Fibroblast of skin of back (primary cell): ENCODE data around the gene ADGRG6.

Experiments
- DNase-seq: peaks from one replicate; pipeline ENCODE4 v3.0.0-alpha.2; 2013

ADGRG6 gene

DNA sequence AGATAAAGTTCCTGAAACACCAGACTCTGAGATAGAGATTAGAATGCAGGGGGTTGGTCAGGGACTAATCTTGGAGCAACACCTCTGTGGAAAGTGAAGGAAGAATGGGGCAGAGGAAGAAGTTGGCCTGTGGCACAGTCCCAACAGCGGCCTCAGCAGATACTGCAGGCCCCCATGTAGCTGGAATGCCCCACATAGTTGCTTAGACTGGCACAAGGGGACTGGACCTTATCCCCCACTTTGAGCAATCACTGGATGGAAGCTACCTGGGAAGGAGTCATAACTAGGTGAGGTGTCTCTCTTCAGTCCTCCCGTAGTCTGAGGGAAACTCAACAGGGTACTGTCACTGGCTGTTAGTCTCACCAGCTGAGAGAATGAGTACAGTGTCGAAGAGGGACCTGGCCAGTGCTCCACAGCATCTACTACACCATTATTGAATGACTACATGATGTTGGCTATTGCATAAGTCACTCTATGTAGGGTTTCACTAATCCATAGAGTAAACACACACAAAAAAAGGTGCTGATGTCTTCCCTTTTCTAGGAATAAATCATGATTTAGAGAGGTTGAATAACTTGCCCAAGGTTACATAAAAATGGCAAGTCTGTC, 47.5 kb downstream of the ADGRG6 start:
- no peak for DNase-seq

DNA sequence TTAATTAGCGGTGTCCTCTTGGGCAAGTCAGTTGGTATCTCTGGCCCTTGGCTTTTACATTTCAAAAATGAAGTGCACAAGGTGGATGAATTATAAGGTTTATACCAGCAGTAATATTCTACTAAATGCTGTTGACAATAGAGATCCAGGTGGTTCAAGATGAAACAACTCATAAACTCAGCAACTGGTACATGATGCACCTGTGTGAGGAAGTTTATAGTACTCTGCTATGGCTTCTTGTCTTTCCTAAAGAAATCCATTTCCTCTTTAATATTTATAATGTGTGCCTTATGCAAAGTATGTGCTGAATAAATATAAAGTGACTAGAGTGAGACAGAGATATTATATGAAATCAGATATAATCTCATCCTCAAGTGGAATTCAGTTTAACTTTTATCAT, 48.5 kb downstream of the ADGRG6 start:
- no peak for DNase-seq

DNA sequence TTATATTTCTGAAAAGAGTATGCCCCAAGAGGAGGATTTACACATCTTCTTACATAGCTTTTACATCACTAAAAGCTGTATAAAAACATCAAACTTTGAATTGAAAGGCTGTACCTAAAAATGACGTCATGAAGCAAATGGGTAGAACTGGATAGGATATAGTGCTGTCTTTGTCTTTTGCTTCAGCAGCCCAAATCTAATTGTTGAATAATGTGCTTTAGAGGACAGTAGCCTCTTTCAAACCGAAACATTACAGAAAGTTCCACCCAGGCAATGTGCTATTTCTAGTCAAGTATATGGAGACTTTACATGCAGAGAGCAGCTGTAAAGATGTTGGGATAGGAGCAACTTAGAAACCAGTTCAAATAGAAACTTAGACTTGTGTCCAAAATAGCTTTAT, 51.9 kb downstream of the ADGRG6 start:
- DNase-seq, result no peak

DNA sequence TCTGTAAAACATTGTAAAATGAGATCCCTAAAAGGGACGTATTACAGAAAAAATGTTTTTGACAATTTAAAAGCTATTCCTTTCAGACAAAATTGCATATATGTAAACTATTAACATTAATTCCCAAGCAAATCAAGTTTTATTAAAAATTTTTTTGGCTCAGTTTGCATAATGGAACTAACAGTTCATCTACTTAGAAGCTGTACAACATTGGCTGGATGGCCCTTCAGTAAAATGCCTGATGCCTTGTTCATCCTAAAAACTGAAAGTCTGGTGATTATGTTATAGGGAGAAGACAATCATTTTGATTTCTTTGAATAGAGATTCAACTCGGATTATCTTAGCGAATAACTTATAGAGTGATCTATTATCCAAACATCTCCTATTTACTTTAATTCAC, 52.8 kb downstream of the ADGRG6 start:
- DNase-seq, result no peak

DNA sequence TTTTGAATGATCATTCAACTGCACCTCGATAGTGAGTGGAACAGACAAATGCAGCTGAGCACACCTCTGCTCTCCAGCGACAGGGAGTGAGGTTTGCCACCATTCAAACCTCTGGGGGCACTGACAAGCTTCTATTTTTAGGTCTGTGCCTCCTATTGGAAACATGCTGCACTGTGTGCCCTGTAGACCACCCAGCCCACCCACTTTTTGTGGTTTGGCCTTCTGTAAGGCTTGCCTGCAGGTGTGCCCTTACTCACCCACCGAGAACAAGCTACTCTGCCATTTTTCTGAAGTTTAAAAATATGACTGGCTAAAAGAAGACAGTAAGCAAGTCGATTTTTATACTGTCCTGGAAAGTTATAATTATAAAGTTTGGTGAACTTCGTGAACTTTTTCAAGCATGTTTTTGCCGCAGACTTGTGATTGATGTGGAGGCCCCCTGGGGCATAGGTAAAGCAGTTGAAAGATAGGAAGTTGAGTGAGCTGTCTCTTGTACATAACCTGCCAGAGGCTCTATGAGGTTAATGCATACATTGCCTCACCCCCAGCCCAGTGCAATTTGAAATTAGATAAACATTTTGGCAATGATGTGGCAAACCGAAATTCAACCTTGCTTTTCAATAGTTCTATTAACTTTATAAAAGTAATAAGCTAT, 53.8 kb downstream of the ADGRG6 start:
- DNase-seq, result no peak

DNA sequence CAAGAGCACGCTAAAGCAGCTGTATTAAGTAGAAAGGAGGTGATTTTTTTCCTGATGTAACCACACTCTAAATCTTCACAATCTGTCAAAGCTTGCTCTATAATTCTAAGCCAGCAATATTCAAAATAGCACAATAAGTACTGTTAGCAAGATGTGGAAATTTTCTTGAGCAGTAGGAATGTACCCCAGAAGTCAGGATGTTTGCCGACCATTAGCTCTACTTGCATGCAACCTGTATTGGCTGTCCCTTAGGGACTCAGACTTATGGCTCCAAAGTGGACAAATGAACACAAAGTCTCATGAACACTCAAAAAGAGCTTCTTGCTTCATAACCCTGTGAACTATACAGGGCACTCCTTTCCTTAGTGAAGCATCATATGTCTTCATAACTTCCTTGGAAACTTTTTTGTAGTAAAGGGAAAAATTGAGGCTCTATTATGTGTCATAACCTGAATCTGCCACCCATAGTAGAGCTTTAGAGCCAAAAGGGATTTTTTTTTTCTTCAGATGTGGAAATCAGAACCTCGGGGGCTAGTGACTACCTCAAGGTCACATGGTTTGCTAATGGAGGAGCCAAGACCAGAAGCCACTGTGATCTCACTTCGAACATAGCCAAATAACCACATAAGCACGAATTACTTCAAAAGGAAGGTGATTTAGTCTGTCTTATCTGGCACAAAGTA, 54.5 kb downstream of the ADGRG6 start:
- no peak for DNase-seq

DNA sequence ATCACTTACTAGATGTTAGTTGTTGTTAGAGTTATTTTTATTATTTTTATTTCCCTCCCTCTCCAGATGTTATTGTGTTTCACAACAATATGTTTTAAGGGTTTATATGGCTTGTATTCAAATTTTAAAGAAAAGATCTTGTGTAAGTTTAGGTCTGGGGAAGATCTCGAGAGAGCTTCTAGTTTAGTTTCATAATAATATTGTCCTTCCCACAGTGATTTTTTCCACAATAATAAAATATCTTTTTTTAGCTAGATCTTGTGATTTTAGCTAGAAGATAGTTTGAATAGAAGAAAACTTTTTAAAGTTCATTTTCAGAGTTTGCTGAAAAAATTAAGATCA, 55.0 kb downstream of the ADGRG6 start:
- no peak for DNase-seq

DNA sequence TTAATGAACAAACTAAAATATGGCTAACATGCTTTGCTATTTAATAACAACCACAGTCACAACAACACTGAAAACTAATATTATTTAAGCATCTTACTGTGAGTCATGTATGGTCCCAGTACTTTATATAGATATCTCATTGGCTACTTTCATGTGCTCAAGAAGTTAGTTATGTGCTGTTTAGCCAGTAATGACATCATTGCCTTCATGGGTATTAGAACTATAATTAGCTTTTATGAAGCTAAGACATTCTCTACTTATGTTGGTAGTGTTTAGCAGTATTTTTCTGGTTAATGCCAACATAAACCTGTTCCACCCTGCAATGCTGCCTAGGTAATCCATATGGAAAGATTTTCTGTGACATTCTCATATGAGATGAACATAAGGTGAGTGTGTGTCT, 56.1 kb downstream of the ADGRG6 start:
- DNase-seq, result peak; percentile 35

DNA sequence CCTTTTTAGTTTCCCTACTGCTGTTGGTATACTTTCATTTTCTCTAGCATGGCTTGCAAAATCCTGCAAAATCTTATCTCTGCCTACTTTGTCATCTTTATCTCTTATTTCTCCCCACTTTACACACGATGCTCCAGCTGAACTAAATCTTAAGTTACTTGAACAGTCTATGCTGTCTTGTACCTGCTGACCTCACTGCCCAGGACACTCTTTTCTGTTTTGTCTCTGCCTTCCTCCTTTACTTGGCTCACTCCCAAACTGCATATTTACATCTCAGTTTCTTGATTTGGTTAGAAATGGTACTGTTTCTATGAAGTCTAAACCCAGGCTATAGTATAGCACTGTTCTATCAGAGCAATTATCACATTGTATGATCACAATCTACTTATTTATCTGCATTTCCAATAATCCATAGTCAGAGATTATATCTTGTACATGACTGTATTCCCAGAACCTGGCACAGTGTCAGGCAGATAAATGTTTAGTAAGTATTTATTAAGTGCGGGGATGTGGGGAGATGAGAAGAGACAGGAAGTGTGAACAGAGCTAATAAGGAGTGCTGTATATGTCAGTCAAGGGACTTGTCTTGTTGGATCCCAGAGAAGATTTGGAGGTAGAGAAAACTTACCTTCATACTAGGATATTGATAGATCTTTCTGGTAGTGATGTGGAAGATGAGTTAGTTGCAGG, 57.6 kb downstream of the ADGRG6 start:
- no peak for DNase-seq

DNA sequence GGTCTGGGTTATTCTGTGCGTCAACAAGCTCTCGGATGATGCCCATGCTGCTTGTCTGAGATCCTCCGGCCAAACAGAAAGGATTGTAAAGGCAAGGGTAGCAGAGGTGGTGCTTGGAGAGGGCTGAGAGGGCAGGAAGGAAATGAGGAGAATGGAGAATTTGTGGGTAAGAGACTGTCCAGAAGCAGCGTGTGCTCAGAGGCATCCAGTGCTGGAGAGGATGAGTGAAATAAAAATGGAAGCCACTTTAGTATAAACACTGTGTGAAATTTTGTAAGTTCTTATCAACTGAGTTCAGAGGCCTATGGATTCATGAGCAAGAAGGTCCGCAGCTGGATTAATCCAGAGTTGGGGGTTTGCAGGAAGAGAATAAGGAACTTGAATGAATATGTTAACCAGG, 59.5 kb downstream of the ADGRG6 start:
- DNase-seq, result no peak

DNA sequence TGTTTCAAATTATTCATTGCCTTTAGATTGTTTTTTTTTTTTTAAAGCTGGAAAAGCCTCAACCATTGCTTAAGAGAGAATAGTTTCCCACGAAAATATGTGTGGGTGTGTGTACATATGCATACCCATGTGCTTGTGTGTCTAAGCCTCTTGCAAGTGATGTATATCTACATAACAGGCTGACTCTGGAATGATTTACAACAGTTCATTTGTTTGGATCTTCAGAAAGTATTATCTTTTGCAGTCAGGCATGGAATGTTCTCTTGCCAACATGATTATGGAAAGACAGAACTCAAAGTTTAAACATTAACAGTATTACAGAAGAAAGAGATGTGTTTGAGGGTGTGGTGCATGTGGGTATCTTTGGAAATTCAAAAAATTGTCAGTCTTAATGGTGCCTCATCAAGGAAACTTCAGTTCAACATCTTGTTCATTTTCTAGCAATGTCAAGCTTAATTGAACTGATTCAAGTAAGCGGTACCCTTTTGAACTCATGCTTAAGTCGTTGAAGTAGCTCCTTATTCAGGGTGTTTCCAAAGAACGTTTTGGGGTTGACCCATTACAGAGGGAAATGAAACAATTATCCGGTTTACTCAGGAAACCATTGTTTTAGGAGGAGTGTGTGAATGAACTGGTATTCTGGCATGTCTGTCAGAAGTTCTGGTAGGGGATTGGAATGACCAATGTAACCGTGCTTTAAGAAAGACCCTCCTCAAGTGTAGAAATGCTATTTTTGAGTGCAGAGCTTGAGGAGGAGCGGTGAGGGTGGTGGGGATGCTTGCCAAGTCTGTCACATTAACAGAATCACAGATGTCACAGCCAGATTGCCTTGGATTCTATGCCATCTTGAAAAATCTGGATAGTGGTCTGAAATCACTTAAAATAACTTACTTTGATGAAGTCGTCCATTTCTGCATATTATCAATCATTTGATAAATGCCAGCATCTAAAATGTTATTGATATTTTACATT, 60.3 kb downstream of the ADGRG6 start:
- DNase-seq, result peak; percentile 91

DNA sequence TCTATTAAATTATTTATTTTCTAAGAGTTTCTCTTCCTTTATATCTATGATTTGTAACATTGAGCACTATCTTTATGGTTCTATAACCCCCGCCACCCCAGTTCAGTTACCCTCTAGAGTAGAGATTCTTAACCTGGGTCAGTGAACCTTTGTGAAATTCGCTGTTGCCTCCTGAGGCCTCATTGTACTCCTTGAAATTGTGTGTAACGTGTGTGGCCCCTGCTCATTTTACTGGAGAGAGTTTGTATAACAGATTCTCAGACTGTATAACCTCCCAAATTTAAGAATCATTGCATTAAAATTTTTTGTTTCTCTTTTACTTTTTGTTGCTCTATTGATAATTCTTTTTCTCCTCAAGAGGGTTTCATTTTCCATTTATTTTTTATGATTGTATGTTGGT, 65.3 kb downstream of the ADGRG6 start:
- no peak for DNase-seq

DNA sequence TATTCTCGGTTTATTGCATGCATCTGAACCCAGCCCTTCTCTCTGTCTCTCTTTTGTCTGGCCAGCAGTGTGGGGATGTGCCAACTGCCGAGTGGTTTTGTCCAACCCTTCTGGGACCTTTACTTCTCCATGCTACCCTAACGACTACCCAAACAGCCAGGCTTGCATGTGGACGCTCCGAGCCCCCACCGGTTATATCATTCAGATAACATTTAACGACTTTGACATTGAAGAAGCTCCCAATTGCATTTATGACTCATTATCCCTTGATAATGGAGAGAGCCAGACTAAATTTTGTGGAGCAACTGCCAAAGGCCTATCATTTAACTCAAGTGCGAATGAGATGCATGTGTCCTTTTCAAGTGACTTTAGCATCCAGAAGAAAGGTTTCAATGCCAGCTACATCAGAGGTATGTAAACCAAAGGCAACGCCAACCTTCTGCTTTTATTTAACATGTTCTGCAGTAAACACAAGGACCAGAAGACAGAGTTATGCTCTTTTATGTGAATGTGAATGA, 65.8 kb downstream of the ADGRG6 start:
- DNase-seq, result no peak

DNA sequence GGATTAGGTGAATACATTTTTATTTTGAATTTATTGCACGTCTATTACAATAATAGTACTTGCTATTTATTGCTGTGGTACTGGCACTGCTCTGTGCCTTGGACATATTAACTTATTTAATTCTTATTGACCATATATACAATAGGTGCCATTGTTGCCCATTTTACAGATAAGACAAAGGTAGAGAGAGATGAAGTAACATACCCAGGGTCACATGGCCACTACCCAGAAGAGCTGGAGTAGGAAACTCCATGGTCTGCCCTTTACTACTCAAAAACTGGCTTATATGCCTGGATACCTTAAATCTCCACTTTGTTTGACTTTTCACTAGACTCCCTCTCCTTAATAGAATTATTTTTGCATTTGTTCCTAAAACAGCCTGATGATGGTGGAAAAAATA, 67.5 kb downstream of the ADGRG6 start:
- DNase-seq, result no peak

DNA sequence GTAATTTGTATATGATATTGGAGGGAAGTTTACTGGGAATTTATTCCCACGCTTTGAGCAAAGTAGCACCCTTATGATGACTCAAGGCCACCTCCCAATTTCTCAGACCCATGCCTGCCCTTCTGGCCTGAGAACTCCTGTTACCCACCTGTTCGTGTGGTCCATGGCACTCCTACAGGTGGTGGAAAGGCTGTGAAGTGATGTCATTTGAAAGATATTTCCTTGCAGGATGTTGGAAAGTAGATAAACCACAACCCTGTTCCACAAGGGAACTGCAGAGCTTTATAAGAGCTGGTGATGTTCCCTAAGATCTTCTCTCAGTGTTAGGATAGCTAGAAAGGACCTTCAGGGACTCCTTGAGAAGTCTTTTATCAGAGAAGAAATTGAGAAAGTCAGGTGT, 70.5 kb downstream of the ADGRG6 start:
- peak; percentile 27 for DNase-seq

DNA sequence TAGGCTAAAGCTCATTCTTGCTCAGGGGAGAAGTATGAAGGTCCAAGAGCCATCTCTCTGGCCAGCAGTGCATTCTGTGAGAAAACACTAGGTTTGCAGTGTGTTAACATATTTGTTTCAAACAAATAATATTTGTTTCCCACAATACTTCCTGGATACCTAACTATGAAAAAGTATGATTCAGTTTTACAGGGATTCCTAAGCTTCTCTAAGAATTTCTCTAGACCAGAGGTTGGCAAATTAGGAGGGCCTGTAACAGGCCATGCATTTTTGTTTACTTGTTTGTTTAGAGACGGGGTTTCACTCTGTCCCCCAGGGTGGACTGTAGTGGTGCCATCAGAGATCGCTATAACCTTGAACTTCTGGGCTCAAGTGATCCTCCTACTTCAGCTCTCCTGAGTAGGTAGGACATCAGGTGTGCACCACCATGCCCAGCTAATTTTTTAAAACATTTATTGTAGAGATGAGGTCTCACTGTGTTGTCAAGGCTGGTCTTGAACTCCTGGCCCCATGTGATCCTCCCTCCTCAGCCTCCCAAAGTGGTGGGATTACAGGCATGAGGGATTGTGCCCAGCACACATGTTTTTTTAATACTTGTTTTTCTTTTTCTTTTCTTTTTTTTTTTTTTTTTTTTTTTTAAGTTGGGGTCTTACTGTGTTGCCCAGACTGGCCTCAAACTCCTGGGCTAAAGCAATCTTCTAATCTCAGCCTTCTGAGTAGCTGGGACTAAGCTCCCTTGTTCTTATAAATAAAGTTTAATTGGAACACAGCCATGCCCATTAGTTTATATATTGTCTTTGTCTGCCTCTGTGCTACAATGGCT, 71.7 kb downstream of the ADGRG6 start:
- no peak for DNase-seq

DNA sequence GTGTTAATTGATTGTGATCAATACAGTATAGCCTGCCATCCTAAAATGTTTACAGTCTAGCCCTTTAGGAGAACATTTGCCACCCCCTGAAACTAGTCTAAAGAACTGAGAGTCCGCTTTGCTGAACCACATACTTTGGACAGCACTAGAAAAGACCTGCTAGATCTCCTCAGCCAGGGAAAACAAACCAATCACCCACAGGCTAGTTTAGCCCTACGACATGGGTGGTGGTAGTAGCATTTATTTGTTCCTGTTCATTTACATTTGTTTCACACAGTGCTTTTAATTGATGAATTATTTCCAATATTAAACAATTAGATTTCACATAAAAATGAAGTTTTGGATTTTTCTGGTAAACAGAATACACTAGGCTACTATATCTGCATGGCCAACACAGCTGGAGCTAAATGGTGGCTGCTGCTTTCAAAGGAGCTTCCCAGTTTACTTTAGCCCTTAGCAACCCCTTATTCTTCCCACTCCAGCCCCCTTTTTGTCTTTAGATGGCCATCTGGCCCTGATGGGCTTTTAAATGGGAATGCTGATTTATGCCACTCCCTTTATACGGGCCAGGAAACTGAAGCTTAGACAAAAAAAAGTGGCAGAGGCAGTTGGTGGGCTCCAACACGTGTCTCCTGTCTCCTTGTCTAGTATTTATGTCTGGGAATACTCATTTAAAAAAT, 72.4 kb downstream of the ADGRG6 start:
- DNase-seq, result no peak

DNA sequence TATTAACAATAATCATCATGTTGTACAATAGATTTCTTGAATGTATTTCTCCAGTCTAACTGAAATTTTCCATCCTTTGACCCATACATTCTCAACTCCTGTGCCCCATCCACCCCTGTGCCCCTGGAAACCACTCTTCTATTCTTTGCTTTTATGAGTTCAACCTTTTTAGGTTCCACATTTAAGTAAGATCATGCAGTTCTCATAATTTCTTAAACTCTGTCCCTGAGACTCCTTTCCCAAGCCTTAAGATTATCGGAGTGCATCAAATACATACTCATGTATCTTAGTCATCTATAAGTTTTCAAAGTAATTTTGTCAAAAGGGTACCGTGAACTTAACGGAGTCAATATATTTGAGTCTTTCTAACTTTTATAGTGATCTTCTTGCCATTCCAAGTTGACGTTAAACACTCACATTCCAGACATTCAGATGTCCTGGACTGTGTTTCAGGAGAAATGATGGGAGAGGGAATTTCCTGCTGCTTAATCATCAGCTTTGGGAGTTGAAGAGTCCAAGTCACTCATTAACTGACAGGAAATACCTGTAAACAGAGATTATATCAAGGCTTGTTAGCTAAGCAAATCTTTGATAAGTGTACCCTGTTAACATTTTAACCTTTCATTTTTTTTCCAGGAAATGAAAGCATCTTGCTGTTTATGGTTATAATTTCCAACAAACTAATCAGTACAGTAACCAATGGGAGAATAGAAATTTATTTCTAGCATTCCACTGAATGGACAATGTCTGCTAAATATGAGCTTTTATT, 73.3 kb downstream of the ADGRG6 start:
- DNase-seq, result peak; percentile 94

DNA sequence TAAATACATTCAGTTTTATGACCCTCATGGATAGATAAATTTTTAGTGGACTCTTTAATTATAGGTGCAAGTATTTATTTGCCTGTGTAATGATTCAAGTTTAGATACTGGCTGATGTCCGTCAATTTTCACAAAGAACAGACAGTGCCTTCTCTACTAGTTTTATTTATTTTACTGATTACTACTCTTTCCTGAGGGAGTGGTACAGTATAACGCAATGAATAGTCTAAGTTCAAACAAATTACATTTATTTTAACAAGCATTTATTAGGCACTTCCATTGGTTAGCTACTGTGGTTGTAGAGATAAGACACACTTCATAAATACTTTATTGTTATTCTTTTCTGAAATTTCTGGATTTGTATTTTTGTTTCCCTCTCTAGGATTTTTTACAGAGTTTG, 74.3 kb downstream of the ADGRG6 start:
- no peak for DNase-seq
